GM06990 (cell line): ENCODE results near the gene GINS2.

Experiments used
- DNase-seq: peaks from one replicate; pipeline ENCODE4 v3.0.0-alpha.2; 2011; ENCODE audit not compliant: insufficient read length; ENCODE audit errors: extremely low read depth
- H3K27me3 ChIP-seq: replicated peaks from 2 replicates; pipeline ENCODE4 v1.6.0; 2011; ENCODE audit warnings: low read length; ENCODE audit not compliant: control insufficient read depth, insufficient read depth
- H3K36me3 ChIP-seq: 2 replicates; pipeline ENCODE4 v1.5.1; 2011; ENCODE audit warnings: low read length; ENCODE audit not compliant: control insufficient read depth, insufficient read depth
- H3K4me3 ChIP-seq: replicated peaks from 2 replicates; pipeline ENCODE4 v1.5.1; 2011; ENCODE audit warnings: low read depth, mild to moderate bottlenecking, control low read depth, low read length
- TF ChIP-seq, protein P1 (sequence below): IDR thresholded peaks from 2 replicates; pipeline ENCODE4 v1.5.1; 2011; ENCODE audit warnings: low read length, control low read depth, mild to moderate bottlenecking, inconsistent platforms; ENCODE audit not compliant: insufficient read depth, poor library complexity, severe bottlenecking

The GINS2 gene

GRCh38 chr16:85688586-85689284, at the start of gene GINS2:
TSS of gene GINS2 (minus strand) at chr16:85688954. CDS start at chr16:85688898, 56 bp downstream.
- Histone ChIP-seq H3K27me3 (no peaks in the 10 kb centered on the region), H3K36me3 (no peaks in the 10 kb centered on the region), H3K4me3 (peak within 1 kb of the TSS; percentile 80)
- TF ChIP-seq, protein P1, sequence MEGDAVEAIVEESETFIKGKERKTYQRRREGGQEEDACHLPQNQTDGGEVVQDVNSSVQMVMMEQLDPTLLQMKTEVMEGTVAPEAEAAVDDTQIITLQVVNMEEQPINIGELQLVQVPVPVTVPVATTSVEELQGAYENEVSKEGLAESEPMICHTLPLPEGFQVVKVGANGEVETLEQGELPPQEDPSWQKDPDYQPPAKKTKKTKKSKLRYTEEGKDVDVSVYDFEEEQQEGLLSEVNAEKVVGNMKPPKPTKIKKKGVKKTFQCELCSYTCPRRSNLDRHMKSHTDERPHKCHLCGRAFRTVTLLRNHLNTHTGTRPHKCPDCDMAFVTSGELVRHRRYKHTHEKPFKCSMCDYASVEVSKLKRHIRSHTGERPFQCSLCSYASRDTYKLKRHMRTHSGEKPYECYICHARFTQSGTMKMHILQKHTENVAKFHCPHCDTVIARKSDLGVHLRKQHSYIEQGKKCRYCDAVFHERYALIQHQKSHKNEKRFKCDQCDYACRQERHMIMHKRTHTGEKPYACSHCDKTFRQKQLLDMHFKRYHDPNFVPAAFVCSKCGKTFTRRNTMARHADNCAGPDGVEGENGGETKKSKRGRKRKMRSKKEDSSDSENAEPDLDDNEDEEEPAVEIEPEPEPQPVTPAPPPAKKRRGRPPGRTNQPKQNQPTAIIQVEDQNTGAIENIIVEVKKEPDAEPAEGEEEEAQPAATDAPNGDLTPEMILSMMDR = no peak
- DNase-seq = peak; percentile 96

- Histone ChIP-seq H3K27me3 (no peaks in the 10 kb centered on the region), H3K36me3 (no peaks in the 10 kb centered on the region), H3K4me3 (no peak overlapping the region)
- TF ChIP-seq, protein P1 = no peak
- no peak for DNase-seq
Measured at GRCh38 chr16:85736921-85737320, 48.2 kb upstream of the GINS2 start.

- DNase-seq = no peak
- TF ChIP-seq, protein P1 = no peak
- no peak overlapping the region for H3K4me3 ChIP-seq
- no peaks in the 10 kb centered on the region for H3K27me3 ChIP-seq
- H3K36me3 ChIP-seq = no peaks in the 10 kb centered on the region
Measured at GRCh38 chr16:85735946-85736345, 47.2 kb upstream of the GINS2 start.

DNA sequence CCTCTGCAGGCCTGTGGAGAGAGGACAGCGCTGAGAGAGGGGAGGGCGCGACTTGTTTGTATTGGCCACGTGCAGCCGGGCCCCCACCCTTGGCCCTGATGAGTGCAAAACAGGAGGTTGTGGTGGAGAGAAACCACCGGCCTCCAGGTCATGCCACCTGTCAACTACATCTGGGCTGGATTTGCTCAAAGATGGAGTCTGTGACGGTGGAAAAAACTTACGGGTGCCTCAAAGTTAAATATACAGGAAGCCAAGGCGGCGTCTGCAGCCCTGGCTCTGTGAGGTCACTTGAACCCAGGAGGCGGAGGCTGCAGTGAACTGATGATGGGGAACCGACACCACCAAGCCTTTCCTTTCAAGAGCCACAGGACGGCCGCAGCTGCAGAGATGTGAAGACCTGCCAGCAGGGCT, 46.5 kb upstream of the GINS2 start:
- peak; percentile 71 for DNase-seq
- Histone ChIP-seq H3K27me3 (no peaks in the 10 kb centered on the region), H3K36me3 (no peaks in the 10 kb centered on the region), H3K4me3 (no peak overlapping the region)
- TF ChIP-seq, protein P1 = no peak

GRCh38 chr16:85734311-85735017, 45.7 kb upstream of the GINS2 start:
- no peak for DNase-seq
- TF ChIP-seq, protein P1 = no peak
- Histone ChIP-seq H3K36me3 (no peaks in the 10 kb centered on the region), H3K27me3 (no peaks in the 10 kb centered on the region), H3K4me3 (no peak overlapping the region)
